GM19438 (cell line): ENCODE data around the gene CDR2L.
"Not testable (repeated sequence)": the region's sequence is repeated elsewhere in the genome, so short reads cannot be mapped to it uniquely, and the experiment has no call there.

Experiments used
- ATAC-seq: cut with Tn5 transposase; IDR thresholded peaks from one replicate; pipeline ENCODE4 v1.9.1; 2021; ENCODE audit warnings: low read depth; ENCODE audit not compliant: unreplicated experiment

Gene CDR2L

DNA sequence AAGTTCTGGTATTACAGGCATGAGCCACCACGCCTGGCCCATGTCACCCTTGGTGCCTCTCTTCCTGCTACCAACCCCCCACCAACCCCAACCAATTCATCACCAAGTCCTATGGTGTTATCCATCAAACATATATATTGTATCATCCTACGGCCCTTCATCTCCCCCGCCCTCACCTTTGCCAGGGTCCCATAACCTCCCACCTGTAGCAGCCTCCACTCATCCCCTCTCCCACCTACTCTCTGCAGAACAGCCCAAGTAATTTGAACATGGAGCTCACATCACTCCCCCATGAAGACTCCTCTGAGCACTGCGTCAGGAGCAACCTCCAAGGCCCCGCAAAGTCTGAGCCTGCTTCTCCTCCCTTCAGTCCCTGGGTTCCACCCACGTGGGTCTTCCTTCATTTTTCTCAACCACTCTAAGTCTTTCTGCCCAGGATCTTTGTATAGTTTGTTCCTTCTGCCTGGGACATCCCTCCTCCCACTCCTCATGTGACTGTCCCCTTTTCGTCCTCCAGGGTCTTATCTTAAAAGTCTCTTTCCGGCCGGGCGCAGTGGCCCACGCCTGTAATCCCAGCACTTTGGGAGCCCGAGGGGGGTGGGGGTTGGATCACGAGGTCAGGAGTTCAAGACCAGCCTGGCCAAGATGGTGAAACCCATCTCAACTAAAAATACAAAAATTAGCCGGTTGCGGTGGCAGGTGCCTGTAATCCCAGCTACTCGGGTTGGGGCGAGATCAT, 7.9 kb upstream of the CDR2L start:
- no peak for ATAC-seq

DNA sequence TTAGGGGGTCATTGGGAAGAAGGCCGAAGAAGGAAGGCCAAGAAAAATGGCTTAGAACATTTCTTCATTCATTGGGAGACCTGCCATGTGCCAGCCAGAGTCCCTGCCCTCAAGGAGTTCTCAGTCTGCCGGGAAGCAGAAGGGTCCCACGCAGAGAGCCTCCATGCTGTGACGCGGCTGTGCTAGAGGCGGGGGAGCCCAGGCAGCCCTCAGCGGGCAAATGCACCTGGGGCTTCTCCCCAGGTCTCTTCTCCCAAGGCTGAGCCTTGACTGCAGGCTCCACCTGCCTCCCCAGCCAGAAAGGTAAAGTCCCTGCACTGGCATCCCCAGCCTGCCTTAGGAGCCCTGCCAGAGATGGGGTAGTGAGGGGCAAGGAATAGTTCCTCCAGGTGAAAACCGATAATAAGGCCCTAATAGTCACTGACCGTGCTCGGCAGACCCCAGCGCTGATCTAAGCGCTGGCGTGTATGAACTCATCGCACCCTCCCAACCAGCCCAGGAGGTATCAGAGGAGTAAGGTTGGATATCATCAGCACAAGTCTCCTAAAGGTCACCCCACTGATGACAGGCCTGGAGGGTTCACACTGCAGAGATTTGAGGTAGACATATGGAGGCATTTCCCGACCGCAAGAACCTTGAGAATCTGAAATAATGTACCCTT, 6.0 kb upstream of the CDR2L start:
- ATAC-seq, result no peak

DNA sequence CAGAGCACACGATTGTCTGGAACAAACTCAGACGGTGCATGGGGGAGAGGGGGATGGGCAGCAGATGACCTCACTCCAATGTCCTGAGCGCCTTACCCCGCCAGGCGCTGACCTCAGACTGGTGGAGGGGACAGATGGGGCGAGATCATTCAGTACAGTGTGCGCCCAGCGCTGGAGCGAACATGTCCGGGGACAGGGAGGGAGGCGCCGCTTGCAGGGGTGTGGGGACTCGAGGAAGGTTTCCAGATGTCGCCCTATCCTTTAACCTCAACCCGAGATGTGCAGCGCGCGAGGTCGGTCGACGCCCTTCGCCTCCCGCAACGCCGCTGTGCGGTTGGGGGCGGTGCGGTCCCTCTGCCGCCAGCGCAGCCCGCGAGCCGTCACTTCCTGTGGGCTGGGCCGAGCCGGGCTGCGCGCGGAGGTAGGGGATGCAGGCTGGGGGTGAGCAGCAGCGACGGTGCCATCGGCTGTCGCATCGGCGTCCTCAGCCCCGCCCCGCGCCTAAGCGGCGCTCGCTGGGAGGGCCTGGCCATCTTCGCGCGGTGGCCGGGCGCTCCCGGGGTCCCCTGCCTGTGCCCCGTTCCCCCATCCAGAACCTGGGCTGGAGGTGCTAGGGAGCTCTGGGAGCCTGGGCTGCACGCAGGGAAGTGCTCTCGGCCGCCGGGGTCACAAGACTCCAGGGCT, 5.3 kb upstream of the CDR2L start:
- no peak for ATAC-seq

DNA sequence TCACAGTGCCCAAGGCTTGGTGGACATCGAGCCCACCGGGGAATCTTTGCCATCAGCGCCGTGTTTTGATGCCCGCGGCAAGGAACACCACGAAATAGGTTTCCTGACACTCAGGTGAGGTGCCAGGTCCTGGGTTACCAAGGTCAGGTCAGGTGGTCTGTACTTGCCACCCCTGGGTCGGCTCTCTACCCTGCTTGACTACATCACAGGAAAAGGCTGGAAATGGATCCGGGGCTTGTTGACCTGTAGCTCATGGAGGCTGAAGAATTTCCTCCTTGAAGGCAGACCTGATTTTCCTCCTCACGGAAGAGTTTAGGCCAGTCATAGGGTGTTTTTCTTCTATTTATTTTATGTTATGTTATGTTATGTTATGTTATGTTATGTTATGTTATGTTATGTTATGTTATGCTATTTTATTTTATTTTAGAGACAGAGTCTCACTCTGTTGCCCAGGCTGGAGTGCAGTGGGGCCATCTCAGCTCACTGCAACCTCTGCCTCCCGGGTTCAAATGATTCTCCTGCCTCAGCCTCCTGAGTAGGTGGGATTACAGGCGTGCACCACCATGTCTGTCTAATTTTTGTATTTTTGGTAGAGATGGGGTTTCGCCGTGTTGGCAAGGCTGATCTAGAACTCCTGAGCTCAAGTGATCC, 4.6 kb upstream of the CDR2L start:
- ATAC-seq, result not testable (repeated sequence)

DNA sequence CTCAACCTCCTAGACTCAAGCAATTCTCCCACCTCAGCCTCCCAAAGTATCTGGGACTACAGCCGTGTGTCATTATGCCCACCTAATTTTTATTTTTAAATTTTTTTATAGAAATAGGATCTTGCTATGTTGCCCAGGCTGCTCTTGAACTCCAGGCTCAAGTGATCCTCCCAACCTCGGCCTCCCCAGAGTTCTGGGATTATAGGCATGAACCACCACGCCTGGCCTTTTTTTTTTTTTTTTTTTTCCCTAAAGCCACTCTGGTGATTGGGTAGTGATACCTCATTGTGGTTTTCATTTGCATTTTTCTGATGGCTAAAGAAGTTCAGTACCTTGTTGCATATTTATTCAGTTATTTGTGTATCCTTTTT, 1.2 kb upstream of the CDR2L start:
- ATAC-seq, result no peak

DNA sequence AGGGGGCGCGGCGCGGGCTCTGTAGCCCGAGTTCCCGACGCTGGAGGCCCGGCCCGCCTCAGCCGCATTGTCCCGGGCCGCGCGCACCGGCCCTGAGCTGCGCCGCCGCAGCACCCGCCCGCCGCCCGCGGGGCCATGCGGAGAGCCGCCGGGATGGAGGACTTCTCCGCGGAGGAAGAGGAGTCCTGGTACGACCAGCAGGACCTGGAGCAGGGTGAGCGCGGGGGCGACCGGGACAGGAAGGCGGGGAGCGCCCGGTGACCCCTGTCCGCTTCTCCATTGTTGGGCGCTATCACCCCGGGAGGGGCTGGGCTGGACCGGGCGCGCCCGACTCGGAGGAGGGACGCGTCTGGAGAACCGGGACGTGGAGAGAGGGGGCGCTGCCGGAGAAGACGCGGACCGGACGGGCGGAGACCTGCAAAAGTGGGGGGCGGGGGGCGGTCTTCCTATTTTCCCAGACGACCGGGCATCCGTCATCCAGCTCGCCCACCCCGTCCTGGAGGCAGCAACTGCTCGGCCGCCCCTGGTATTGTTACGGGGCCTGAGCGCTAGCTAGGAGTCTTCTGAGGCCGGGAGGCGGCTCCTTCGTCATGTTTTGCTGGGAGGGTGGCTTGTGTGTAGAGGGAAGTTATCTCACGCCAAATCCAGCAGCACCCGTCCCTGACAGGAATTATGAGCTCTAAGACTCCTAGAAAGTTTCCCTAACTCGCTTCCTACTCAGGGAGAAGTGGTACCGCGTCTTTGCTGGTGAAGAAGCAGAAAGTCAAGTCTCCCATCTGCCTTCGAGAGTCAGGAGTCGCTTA, 678 bp downstream of the CDR2L start:
- peak; percentile 43 for ATAC-seq

DNA sequence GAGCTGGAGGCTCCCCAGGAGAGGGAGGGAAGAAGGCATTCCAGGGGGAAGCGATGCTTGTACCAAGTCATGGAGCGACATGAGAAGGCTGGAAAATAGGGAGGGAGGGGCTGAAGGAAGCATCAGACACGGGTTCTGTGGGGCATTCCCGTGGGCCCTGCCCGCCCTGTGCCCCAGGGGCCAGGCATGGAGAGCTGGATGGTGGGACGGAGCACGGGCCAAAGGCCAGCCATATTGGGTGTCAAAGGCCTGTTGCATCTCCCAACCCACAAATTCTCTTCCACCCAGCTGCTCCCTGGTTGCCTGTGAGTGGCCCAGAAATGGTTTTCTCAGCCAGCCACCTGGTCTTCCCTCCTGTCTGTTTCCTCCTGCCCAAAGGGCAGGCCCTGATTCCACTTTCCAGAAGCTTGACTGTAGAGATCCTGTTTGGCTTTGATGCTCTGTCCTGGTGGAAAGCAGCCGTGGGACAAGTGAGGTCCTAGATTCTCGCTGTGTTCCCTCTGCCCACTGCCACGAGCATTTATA, 3.2 kb downstream of the CDR2L start:
- ATAC-seq, result no peak

DNA sequence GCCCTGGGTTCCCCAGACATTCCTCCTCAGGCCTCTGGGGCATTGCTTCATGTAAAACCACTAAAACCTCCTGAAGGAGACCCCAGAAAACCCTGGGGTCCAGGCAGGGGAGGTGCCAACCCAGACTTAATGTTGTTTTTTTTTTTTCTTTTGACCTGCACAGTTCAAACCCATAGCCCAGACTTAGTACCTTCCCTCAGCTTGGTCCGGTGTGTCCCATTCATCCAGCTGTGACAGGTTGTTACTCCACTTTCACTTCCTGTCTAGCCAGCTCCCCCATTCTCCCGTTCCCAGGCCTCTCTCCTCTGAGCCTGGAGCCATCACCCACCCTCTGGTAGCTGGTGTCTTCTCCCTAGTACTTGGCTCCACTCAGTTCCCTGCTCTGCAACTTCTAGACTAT, 4.8 kb downstream of the CDR2L start:
- no peak for ATAC-seq

DNA sequence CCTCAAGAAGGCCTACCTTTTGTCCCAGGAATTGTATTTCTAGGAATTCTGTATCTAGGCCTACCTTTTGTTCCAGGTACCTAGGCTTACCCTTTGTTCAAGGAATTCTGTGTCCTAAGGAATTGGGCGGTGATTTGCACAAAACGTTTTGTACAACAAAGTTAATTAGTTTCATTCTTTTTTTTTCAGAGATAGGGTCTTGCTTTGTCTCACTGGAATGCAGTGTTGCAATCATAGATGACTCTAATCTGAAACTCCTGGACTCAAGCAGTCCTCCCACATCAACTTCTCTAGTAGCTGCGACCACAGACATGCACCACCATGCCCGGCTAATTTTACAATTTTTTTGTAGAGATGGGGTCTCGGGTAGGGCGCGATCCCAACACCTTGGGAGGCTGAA, 7.0 kb downstream of the CDR2L start:
- no peak for ATAC-seq

DNA sequence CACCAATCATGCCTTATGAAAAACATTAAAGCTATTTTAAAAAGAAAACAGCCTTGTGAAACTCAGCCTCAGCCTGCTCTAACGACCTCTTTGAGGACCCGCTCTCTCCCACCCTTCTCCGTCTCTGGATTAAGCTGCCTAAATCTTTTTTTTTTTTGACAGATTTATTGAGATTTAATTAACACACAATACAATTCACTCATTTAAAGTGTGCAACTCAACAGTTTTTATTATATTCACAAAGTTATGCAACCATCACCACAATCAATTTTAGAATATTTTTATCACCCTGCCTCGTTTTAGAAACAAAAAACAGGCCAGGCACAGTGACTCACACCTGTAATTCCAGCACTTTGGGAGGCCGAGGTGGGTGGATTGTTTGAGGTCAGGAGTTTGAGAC, 8.4 kb downstream of the CDR2L start:
- ATAC-seq, result no peak

DNA sequence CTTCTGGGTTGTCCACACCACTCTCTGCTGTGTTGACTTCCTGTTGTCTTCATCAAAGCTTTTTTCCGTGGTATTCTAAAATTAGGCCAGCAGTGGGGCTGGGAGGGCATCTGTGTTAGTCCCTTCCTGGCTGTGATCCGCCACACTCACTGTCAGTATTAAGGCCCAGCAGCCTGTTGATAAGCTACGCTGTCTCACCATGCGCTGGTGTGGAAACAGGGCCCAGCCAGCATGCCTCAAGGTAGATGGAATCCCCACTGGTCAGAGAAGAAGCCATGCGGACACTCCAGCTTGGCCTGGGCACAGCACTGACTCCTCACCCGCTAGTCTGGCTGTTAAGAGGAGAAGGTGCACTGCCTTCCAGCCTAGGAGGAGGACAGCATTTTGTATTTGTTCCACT, 11.4 kb downstream of the CDR2L start:
- ATAC-seq, result no peak

DNA sequence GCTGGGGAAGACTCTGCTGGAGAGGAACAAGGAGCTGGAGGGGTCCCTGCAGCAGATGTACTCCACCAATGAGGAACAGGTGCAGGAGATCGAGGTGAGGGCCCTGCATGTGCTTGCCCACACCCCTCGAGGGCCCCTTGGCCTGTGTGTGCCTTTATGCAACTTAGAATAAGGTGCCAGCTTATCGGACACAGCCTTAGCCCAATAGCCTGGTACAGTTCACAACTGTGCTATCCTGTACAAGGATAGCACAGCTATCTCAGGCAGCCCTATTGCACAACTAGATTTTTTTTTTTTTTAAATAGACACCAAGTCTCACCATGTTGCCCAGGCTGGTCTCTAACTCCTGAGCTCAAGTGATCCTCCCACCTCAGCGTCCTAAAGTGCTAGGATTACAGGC, 12.1 kb downstream of the CDR2L start:
- no peak for ATAC-seq

DNA sequence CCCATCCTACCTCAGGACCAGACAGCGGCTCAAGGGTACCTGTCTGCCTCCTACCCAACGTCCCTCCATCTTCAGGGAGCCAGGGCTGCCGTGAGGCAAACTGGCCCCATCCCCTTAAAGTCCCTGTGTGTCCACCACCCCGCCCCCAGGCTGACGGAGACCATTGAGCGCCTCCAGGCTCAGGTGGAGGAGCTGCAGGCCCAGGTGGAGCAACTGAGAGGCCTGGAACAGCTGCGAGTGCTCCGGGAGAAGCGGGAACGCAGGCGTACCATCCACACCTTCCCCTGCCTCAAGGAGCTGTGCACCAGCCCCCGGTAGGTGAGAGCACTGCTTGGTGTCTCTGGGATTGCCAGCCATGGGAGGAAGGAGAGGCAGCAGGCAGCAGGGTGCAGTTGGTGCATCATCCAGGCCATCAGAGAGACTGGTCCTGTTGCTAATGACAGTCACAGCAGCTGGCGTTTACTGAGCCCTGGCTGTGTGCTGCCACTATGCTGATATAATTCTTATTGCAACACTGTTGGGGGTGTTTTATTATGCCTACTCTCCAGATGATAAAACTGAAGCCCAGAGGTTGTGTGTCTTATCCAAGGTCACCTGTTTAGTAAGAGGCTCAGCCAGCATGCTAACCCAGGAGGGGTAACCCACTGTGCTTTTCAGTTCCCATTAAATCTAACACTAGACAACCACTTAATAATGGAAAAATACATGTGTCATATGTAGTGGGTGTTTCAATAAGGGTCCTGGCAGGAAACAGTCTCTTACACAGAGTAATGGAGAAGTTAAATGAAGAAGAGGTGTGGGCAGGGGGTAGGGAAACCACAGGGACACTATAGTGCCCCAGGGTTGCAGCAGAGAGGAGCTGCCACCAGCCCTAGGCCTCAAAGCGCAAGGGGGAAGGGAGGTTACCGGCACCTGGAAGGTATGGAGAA, 14.7 kb downstream of the CDR2L start:
- ATAC-seq, result no peak

DNA sequence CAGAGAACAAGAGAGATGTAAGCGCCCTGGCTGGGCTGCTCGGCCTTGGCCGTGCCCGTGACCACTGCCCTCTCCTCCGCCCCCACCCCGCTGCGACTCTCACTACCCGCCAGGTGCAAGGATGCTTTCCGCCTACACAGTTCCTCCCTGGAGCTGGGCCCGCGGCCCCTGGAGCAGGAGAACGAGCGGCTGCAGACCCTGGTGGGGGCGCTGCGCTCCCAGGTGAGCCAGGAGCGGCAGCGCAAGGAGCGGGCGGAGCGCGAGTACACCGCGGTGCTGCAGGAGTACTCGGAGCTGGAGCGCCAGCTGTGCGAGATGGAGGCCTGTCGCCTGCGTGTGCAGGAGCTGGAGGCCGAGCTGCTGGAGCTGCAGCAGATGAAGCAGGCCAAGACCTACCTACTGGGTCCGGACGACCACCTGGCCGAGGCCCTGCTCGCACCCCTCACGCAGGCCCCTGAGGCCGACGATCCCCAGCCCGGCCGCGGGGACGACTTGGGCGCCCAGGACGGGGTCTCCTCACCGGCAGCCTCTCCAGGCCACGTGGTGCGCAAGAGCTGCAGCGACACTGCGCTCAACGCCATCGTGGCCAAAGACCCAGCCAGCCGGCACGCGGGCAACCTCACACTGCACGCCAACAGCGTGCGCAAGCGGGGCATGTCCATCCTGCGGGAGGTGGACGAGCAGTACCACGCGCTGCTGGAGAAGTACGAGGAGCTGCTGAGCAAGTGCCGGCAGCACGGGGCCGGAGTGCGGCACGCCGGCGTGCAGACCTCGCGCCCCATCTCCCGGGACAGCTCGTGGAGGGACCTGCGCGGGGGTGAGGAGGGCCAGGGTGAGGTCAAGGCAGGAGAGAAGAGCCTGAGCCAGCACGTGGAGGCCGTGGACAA, 15.9 kb downstream of the CDR2L start:
- no peak for ATAC-seq

DNA sequence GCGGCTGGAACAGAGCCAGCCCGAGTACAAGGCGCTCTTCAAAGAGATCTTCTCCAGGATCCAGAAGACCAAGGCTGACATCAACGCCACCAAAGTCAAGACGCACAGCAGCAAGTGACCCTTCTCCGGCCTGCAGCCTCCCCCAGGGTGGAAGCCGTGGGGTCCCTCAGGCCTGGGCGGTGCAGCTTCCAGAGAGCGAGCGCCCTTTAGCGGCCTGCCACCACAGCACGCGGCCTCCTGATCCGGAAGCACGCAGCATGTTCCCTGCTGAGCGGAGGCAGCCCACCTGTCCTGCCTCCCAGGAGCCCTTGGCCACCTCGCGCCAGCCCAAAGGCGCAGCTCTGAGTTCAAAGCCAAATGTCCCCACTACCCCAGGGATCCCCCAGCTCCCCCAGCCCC, 16.5 kb downstream of the CDR2L start:
- ATAC-seq, result no peak

DNA sequence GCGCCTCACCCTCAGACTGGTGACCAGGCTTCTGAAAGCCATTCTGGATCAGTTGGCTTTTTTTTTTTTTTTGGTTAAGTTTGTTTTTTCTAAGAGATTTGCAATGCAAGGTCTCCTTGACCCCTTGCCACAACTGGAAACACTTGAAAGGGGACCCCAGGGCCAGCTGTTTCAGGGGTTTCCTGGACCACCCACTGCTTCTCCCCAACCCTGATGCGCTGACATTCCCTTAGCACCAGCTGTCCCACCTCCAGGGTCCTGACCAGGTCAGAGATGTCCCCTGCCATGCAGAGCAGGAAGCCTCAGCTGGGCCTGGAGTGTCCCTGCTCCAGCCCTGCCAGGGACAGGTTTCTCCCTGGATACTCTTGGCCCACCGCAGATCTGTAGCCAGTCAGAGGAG, 16.9 kb downstream of the CDR2L start:
- no peak for ATAC-seq

DNA sequence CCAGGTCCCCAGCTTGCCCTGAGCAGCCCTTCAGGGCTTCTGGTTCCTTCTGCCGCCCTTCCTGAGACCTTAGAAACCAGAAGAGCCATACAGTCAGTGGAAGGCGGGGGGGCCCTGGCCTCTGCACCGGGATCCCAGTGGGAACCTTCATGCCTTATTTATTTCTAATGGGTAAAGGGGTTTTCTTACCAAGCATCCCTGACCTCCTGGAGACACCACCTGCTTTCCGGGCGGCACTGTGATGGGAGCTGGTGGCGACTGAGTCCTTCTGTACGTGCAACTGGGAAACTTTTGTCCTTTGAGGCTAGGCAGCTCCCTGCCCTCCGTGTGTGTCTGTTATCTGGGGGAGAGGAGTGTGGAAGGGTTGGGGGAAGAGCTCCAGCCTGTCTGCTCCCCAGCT, 17.9 kb downstream of the CDR2L start:
- ATAC-seq, result no peak

DNA sequence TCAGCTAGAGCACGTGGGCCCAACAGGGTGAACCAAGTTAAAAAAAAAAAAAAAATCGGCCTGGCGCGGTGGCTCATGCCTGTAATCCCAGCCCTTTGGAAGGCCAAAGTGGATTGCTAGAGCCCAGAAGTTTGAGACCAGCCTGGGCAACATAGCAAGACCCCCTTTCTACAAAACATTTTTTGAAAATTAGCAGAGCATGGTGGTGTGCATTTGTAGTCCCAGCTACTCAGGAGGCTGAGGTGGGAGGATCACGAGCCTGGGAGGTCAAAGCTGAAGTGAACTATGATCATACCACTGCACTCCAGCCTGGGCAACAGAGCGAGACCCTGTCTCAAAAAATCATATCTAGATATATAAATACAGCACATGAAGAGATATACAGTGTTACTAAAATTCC, 18.7 kb downstream of the CDR2L start:
- not testable (repeated sequence) for ATAC-seq
